ENCODE data around the gene CCDC142. TPM values are rescaled to one million over a fixed set of nuclear protein-coding genes. Genes with fewer than 3 reads are reported as not detected.

The CCDC142 gene
- total and polyA plus RNA-seq, 9 of the 15 experiments (the other 6 are each of a cell fraction or from before 2014, with no cell fraction given) = 0.55 to 11.7 (median 7.2) TPM

DNA sequence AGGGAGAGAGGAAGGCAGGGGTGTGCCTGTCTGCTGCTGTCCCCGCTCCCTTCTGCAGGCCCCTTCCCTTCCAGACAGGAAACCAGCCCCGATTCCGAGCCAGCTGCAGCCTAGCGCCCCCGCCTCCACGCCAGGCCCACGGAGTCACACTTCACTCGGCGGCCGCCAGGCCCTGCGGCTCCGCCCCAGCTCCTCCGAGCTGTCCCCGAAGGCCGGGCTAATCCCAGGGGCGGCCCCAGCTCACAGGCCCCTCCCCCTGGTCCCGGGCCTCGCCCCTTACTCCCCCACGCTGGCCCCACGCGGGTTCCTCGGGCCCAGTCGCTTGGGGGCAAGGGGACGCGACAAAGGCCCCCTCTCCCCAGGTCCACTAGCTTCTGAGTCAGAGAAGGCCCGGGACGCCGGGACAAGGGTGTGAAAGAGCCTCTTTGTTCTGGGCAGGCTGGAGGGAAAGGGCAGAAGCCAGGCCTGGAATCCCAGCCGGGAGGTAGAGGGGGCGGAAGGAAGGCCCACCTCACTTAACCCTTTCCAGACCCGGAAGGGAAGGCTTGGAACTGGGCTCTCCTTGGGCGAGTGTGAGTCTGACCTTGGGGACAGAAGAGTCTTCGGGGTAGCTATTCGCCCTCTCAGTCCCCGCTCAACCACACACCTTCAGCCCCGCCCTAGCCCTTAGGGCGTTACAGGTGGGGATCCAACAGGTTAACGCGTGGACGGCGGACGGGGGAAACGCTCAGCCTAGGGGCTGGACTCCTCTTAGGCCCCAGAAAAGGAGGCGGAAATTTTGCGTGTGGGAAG, 42.2 kb downstream of the CCDC142 start (continued):
- TF ChIP-seq, protein P1, sequence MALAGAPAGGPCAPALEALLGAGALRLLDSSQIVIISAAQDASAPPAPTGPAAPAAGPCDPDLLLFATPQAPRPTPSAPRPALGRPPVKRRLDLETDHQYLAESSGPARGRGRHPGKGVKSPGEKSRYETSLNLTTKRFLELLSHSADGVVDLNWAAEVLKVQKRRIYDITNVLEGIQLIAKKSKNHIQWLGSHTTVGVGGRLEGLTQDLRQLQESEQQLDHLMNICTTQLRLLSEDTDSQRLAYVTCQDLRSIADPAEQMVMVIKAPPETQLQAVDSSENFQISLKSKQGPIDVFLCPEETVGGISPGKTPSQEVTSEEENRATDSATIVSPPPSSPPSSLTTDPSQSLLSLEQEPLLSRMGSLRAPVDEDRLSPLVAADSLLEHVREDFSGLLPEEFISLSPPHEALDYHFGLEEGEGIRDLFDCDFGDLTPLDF (CRISPR knock-in tag; IDR thresholded peaks at IDR 0.05) = no peak
- TF ChIP-seq RHOXF2B (CRISPR knock-in tag; conservative IDR thresholded peaks at IDR 0.05) = no peak
- peak; percentile 59 for TF ChIP-seq POLR2B (IDR thresholded peaks at IDR 0.05; ENCODE audit: low read depth, partially characterized antibody)
- TF ChIP-seq MEF2A (IDR thresholded peaks at IDR 0.05; ENCODE audit: control insufficient read depth, low read depth, low read length) = no peak
- TF ChIP-seq ZKSCAN8 (CRISPR knock-in tag; IDR thresholded peaks at IDR 0.05) = no peak
- no peak for TF ChIP-seq BCL6 (CRISPR knock-in tag; IDR thresholded peaks at IDR 0.05)
- no peak for TF ChIP-seq MCM5 (IDR thresholded peaks at IDR 0.05; ENCODE audit: low read depth)
- TF ChIP-seq, protein P2, sequence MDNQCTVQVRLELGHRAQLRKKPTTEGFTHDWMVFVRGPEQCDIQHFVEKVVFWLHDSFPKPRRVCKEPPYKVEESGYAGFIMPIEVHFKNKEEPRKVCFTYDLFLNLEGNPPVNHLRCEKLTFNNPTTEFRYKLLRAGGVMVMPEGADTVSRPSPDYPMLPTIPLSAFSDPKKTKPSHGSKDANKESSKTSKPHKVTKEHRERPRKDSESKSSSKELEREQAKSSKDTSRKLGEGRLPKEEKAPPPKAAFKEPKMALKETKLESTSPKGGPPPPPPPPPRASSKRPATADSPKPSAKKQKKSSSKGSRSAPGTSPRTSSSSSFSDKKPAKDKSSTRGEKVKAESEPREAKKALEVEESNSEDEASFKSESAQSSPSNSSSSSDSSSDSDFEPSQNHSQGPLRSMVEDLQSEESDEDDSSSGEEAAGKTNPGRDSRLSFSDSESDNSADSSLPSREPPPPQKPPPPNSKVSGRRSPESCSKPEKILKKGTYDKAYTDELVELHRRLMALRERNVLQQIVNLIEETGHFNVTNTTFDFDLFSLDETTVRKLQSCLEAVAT (IDR thresholded peaks at IDR 0.05) = no peak
- TF ChIP-seq TAL1 (IDR thresholded peaks at IDR 0.05) = no peak
- peak in 1 of 2 experiments; percentile 46; a peak in 2 of 4 replicates for TF ChIP-seq HDAC1 (IDR thresholded peaks at IDR 0.05)
- TF ChIP-seq, protein P3, sequence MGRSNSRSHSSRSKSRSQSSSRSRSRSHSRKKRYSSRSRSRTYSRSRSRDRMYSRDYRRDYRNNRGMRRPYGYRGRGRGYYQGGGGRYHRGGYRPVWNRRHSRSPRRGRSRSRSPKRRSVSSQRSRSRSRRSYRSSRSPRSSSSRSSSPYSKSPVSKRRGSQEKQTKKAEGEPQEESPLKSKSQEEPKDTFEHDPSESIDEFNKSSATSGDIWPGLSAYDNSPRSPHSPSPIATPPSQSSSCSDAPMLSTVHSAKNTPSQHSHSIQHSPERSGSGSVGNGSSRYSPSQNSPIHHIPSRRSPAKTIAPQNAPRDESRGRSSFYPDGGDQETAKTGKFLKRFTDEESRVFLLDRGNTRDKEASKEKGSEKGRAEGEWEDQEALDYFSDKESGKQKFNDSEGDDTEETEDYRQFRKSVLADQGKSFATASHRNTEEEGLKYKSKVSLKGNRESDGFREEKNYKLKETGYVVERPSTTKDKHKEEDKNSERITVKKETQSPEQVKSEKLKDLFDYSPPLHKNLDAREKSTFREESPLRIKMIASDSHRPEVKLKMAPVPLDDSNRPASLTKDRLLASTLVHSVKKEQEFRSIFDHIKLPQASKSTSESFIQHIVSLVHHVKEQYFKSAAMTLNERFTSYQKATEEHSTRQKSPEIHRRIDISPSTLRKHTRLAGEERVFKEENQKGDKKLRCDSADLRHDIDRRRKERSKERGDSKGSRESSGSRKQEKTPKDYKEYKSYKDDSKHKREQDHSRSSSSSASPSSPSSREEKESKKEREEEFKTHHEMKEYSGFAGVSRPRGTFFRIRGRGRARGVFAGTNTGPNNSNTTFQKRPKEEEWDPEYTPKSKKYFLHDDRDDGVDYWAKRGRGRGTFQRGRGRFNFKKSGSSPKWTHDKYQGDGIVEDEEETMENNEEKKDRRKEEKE (IDR thresholded peaks at IDR 0.05; ENCODE audit: borderline replicate concordance in 1 of 2, control insufficient read depth in 1 of 2, low read depth in 2 of 2, low read length in 1 of 2) = no peak
- TF ChIP-seq ZC3H11A (IDR thresholded peaks at IDR 0.05; ENCODE audit: low read depth, low read length) = no peak
- TF ChIP-seq KDM1A (IDR thresholded peaks at IDR 0.05) = no peak
- TF ChIP-seq, protein P4, sequence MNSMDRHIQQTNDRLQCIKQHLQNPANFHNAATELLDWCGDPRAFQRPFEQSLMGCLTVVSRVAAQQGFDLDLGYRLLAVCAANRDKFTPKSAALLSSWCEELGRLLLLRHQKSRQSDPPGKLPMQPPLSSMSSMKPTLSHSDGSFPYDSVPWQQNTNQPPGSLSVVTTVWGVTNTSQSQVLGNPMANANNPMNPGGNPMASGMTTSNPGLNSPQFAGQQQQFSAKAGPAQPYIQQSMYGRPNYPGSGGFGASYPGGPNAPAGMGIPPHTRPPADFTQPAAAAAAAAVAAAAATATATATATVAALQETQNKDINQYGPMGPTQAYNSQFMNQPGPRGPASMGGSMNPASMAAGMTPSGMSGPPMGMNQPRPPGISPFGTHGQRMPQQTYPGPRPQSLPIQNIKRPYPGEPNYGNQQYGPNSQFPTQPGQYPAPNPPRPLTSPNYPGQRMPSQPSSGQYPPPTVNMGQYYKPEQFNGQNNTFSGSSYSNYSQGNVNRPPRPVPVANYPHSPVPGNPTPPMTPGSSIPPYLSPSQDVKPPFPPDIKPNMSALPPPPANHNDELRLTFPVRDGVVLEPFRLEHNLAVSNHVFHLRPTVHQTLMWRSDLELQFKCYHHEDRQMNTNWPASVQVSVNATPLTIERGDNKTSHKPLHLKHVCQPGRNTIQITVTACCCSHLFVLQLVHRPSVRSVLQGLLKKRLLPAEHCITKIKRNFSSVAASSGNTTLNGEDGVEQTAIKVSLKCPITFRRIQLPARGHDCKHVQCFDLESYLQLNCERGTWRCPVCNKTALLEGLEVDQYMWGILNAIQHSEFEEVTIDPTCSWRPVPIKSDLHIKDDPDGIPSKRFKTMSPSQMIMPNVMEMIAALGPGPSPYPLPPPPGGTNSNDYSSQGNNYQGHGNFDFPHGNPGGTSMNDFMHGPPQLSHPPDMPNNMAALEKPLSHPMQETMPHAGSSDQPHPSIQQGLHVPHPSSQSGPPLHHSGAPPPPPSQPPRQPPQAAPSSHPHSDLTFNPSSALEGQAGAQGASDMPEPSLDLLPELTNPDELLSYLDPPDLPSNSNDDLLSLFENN (IDR thresholded peaks at IDR 0.05; ENCODE audit: low read depth in 2 of 2, low read length in 2 of 2) = no peak
- TF ChIP-seq CBX1 (IDR thresholded peaks at IDR 0.05; ENCODE audit: low read depth) = no peak
- no peak for TF ChIP-seq CREB5 (CRISPR knock-in tag; IDR thresholded peaks at IDR 0.05)
- TF ChIP-seq HNRNPUL1 (IDR thresholded peaks at IDR 0.05; ENCODE audit: low read length) = no peak

All from K562 (cell line).